Frontal cortex (tissue), 4 donors: ENCODE results near the gene IFI27L1. TPM values are rescaled to one million over a fixed set of nuclear protein-coding genes. Genes with fewer than 3 reads are reported as not detected.

Source experiments
- DNase-seq, 2 donors: peaks; one replicate each; pipeline ENCODE4 v3.0.0; 2012; ENCODE audit warnings: low spot score in 2 of 2
- FAIRE-seq: peaks from 2 replicates; lab custom pipeline; 2012; peaks lifted over from hg19 to GRCh38; lab: Jason Lieb, UNC
- total RNA-seq: library from RNA; depleted of rRNA; stranded (reverse); fragments of >200 nt; gene quantifications from one replicate; pipeline ENCODE4 v1.2.3, GENCODE V29; 2014
- donor health status: control.
- donor health status: control.
- donor health status: control.

The IFI27L1 gene
- total RNA-seq, 1 donor from 2014 or later: 7.3 TPM

GRCh38 chr14:94111276-94112095, 30.4 kb downstream of the IFI27L1 start:
- DNase-seq (no peak), FAIRE-seq (no peak)

DNA sequence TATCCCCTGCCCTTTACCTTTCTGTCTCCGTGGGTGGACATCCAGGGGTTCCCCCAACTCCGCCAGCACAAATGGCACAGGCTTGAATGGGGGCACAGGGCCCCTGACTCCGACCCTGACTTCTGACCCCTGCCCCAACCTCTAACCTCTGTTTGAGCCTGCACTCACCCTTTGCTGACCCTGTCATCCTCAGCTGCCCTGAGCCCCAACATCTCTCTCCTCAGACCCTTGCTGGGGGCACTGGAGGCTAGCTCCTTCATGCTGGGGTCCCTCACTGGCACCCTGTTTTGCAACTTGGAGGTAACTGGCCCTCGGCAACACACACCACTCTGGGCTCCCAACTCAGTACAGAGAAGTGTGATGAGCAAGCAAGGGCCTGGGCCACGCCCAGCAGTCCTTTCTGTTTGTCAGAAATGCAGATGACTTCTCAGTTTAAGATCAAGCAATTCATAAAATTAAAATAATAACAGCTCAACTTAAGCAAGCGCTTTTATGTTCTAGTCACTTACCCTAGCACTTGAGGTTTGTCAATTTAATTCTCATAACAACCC, 31.5 kb downstream of the IFI27L1 start:
- DNase-seq (no peak), FAIRE-seq (no peak)

- FAIRE-seq (no peak), DNase-seq (no peak)
These were observed 32.0 kb downstream of the IFI27L1 start for GRCh38 chr14:94113073-94113472.

DNA sequence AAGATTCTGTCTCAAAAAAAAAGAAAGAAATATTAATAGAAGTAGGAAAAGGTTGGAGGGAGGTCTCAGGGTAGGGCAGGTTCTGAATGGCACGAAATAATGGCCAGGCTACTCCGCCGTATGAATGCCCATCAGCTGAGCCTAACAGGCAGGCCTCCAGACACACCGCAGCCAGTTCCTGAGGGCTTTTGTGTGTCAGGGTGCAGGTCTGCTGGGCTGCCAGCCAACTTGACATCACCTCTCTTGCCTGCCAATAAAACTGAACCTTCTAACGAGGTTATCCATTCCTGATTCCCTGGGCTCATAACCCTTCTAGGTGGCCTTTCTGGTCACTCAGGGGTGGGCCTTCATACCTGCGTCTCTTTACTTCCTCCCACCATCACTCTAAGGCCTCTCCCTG, 32.4 kb downstream of the IFI27L1 start:
- FAIRE-seq (no peak), DNase-seq (no peak)

DNA sequence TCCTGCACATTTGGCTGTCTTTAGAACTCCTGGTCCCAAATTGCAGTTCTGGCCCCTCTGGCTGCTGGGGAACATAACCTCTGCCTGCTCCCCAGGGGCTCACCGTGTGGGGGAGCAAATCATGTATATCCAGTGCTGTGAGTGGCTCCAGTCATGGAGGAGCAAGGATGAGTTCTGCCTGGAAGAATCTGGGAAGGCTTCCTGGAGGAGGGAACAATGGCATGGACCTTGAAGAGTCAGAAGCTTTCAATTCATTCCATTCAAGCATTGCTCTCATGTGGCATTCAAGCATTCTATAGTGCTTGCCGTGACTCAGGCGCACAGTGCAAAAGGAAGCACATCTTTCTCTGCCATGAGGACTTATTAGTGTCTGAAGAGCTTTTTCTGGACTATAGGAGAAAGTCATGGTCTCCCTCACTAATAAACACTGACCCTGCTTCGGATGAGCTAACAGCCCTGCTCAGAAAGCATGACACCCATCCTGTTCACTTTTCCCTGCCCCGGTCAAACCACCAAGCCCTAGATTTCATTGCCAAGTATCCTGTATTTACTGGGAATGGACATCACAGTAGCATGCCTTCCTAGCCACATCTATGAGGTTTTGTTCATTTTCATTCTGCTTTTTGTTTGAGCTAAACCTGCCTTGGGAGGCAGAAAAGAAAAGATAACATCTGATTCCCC, 32.9 kb downstream of the IFI27L1 start:
- FAIRE-seq (no peak), DNase-seq (no peak)

GRCh38 chr14:94114589-94115057, 33.5 kb downstream of the IFI27L1 start:
- DNase-seq (no peak), FAIRE-seq (no peak)

DNA sequence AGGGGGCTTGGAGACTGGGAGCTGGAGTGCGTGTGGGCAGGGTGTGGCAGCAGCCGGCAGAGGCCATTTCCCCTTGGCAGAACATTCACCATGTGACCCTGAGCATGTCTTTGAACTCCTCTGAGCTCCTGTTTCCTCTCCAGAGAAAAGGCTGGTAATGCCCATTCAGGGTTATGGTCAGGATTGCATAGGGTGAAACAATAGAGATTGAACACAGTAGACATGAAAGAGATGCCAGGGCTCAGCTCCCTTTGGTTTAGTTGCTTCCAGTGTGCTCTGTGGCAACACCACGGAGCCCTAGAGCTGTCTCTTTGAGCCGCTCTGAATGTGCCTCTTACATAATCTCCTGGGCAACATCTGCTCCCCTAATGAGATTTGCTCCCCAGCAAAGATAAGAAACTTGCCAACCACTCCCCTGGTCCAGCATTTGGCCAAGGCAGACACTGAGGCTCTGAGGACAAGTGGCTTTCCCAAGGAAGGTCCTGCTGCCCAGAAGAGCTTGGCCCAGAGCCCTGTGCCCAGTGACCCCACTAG, 34.0 kb downstream of the IFI27L1 start:
- FAIRE-seq (no peak), DNase-seq (peak in 1 of 2 donors; percentile 32)

- no peak for FAIRE-seq
- no peak for DNase-seq
These were observed 34.5 kb downstream of the IFI27L1 start for GRCh38 chr14:94115631-94116030.

DNA sequence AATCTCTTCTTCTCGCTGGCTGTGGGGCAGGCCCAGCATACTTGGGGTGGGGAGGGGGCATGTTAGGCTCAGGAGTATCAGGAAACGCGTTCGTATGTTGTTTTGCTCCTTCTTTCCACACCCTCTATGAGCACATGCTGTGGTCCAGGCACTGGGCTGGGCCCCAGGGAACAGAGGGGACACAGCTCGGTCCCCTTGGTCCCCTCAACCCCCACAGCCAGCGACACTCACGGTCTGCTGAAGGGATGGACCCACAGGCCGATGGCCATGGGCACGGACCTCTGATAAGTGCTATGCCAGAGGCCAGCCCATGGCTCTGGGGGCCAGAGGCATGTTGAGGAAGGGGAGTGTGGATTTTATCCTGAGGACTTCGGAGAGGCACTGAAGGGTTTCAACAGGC, 35.6 kb downstream of the IFI27L1 start:
- no peak for DNase-seq
- FAIRE-seq: no peak

DNA sequence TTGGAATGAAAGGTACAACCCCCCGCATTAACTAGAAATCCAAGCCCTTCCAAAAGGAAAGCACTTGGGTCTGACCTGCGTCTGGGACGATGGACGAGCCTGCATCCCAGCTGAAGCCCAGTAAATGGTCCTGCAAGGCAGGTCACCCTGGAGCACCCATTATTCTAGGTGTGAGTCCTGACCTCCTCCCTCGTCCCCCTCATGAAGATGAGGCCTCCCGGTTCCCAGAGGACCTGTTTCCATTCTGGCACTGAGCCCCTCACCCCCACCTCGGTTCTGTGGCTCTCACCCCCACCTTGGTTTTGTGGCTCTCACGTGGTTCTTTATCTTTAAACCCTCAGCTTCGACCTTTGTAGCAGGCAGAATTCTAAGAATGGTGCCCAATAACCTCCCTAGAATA, 36.7 kb downstream of the IFI27L1 start:
- FAIRE-seq: no peak
- no peak for DNase-seq

GRCh38 chr14:94119071-94119470, 38.0 kb downstream of the IFI27L1 start:
- FAIRE-seq: no peak
- no peak for DNase-seq

- FAIRE-seq (no peak), DNase-seq (no peak)
These were observed 39.7 kb downstream of the IFI27L1 start for GRCh38 chr14:94120667-94121340.

- no peak for FAIRE-seq
- no peak for DNase-seq
These were observed 40.4 kb downstream of the IFI27L1 start for GRCh38 chr14:94121485-94121884.

DNA sequence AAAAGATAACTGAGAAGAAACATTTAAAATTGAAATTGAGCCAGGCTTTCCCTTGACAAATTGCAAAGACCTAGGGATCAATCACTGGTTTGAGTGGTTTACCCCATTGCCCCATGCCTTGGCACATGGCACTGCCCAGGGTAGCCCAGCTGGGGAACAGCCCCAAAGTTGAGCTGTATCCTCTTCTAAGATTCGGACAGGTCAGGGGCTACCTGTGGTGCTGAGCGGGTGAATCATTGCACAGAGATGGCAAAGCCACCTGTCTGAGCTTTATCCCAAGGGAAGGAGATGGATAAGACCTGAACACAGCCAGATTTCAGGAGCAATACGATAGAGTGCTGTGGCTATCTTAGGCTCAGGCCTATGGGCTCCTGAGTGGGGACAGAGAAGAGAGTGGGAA, 41.3 kb downstream of the IFI27L1 start:
- DNase-seq (no peak), FAIRE-seq (no peak)

DNA sequence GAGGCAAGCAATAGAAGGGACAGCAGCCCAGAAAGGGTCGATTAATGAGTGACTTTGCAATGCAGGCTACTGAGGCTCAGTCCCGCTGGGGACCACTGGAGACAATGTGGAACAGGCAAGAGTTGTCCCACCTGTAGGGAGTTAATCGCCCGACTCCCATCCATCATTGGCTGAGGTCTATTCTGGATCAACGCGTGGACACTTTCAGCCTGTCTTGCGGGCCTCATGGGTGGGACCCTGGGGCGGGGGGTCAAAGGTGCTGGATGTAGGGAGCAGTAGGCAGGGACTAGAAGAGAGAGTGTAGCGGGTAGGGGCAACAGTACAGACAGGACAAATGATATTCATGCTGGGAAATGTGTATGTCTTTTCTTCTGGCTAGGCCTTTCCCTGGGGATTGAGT, 42.2 kb downstream of the IFI27L1 start:
- DNase-seq (no peak), FAIRE-seq (no peak)

DNA sequence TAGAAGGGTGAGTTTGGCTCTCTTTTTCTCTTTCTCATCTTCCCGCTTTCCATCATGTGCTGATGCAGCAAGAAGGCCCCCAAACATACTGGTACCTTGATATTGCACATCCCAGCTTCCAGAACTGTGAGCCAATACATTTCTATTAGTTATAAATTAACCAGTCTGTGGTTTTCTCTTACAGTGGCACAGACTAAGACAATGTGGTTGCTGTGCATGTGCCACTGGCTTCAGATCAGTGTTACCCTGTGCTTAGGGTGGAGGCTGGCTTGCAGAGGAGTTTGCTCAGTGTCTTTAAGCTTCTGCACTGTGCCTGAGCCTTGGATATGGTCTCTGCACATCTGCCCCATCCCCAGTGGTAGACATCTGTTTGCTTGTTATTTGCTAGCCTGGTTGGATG, 42.8 kb downstream of the IFI27L1 start:
- FAIRE-seq: no peak
- DNase-seq: no peak

DNA sequence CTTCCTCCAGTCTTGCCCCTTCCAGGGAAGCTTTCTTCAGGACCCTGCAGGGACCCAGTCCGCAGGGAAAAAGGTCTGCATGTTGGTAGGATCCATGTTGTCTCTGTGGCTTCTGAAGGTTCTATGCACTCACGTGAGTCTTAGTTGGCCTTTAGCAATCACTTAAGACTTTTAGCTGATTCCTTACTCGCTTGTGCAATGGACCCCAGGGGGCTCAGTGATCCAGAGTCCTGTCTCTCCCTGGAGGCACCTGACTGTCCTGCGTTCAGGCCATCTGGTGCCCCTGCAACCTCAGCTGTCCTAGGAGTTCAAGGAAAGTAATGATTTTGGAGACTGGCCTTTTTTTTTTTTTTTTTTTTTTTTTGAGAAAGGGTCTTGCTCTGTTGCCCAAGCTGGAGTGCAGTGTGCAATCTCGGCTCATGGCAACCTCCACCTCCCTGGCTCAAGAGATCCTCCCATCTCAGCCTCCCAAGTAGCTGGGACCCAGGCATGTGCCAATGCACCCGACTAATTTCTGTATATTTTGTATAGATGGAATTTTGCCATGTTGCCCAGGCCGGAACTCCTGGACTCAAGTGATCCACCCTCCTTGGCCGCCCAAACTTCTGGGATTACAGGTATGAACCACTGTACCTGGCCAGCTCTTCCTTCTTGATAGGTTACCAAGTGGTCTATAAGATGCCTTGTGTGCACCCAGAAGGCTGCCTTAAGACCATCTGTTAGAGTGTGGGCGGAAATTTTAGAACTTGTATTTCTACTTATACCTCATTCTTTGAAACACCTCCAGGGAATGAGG, 43.7 kb downstream of the IFI27L1 start:
- FAIRE-seq: no peak
- no peak for DNase-seq

GRCh38 chr14:94125659-94126418, 44.7 kb downstream of the IFI27L1 start:
- no peak for FAIRE-seq
- DNase-seq: no peak

DNA sequence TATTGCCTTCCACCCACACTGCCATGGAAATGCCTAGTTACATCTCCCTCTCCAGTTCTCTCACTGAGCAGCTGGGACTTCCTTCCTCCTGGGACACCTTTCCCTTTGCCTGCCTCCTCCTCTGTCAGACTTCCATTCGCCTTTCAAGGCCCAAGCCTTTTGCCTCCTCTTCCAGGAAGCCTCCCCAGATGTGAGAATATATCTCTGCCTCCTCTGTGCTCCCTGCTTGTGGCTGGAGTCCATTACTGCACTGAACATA, 45.2 kb downstream of the IFI27L1 start:
- DNase-seq (no peak), FAIRE-seq (no peak)
